ENCODE measurements around the gene POLR1E. TPM values are rescaled to one million over a fixed set of nuclear protein-coding genes. Genes with fewer than 3 reads are reported as not detected.

POLR1E gene
- total RNA-seq, 1 experiment from 2014 or later = 60.9 TPM

DNA sequence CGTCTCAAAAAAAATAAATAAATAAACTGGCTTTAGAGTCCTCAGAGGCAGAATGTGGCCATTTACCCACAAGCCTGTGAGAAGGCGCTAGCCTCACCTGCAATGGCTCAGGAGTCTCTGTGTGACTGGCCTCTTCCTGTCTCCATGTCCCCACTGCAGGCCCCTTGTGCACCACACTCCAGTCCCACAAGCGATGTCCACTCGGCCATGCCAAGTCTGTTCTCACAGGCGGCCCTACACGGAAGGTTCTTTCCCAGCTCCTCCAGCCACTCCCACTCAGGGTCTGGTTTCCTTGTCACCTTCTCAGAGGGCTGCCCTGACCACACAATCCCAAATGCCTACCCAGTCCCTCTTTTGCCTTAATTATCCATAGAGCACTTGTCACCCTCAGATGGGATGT lies 38.2 kb downstream of the POLR1E start:
- Histone ChIP-seq H2AFZ (ENCODE audit: low read depth, low read length, poor library complexity, severe bottlenecking) (no peak overlapping the region), H3K27me3 (ENCODE audit: insufficient read depth, low read length) (no peaks in the 10 kb centered on the region), H4K20me1 (ENCODE audit: insufficient read depth) (no peaks in the 10 kb centered on the region), H3K36me3 (ENCODE audit: control insufficient read depth in 1 of 2, insufficient read depth in 2 of 2, low read length in 2 of 2) (peaks cover 0 to 9% of the 10 kb centered on the region in 2 experiments; a peak in 1 of 4 replicates), H3K27ac (ENCODE audit: low read depth, low read length) (no peak overlapping the region), H3K9me2 (ENCODE audit: insufficient read depth) (no peaks in the 10 kb centered on the region), H3K79me2 (ENCODE audit: insufficient read depth, low read length) (no peaks in the 10 kb centered on the region), H3K4me2 (ENCODE audit: low read length) (no peak overlapping the region), H3K4me1 (ENCODE audit: control insufficient read depth in 1 of 2, insufficient read depth in 2 of 2, low read length in 2 of 2) (no peaks in the 10 kb centered on the region), H3K9me3 (ENCODE audit: control insufficient read depth in 1 of 2, insufficient read depth in 1 of 2, low read depth in 1 of 2, low read length in 2 of 2) (no peaks in the 10 kb centered on the region), H3K4me3 (replicated peaks in 1 of 2; ENCODE audit: low read depth in 1 of 2, low read length in 2 of 2) (no peak overlapping the region), H3K9ac (ENCODE audit: low read length) (no peak overlapping the region)
- no peak for TF ChIP-seq CEBPB (IDR thresholded peaks at IDR 0.05; ENCODE audit: low read depth)
- TF ChIP-seq EZH2 (IDR thresholded peaks at IDR 0.05) = no peak
- no peak for TF ChIP-seq EGR1 (IDR thresholded peaks at IDR 0.05; ENCODE audit: low read depth)
- no peak for TF ChIP-seq ZNF274 (IDR thresholded peaks at IDR 0.05; ENCODE audit: low read depth, low read length)
- TF ChIP-seq SIN3A (IDR thresholded peaks at IDR 0.05; ENCODE audit: low read depth) = no peak
- no peak for TF ChIP-seq POLR2A (IDR thresholded peaks at IDR 0.05; ENCODE audit: borderline replicate concordance, extremely low read depth, insufficient read depth, insufficient read length)
- no peak for TF ChIP-seq ELF1 (IDR thresholded peaks at IDR 0.05; ENCODE audit: borderline replicate concordance, low read depth)
- no peak for TF ChIP-seq ZFX (IDR thresholded peaks at IDR 0.05)
- no peak for TF ChIP-seq SRF (IDR thresholded peaks at IDR 0.05; ENCODE audit: low read depth)
- TF ChIP-seq FOSL1 (IDR thresholded peaks at IDR 0.05; ENCODE audit: low read depth) = no peak
- TF ChIP-seq CTCF (IDR thresholded peaks at IDR 0.05 in 2 of 3, conservative IDR thresholded peaks at IDR 0.05 in 1 of 3; ENCODE audit: borderline replicate concordance in 1 of 3, insufficient read depth in 1 of 3, low read depth in 2 of 3, low read length in 2 of 3) = no peak
- no peak for TF ChIP-seq MAX (IDR thresholded peaks at IDR 0.05)
- TF ChIP-seq POLR2AphosphoS5 (IDR thresholded peaks at IDR 0.05; ENCODE audit: low read depth, low read length) = no peak
- TF ChIP-seq TCF7L2 (IDR thresholded peaks at IDR 0.05; ENCODE audit: borderline replicate concordance, extremely low read depth, insufficient read depth, insufficient read length) = no peak
- no peak for TF ChIP-seq YY1 (IDR thresholded peaks at IDR 0.05; ENCODE audit: extremely low read depth, insufficient replicate concordance, low read depth, low read length)
- TF ChIP-seq CBX3 (IDR thresholded peaks at IDR 0.05; ENCODE audit: low read depth) = no peak
- TF ChIP-seq REST (IDR thresholded peaks at IDR 0.05; ENCODE audit: low read depth) = no peak
- no peak for TF ChIP-seq EZH2phosphoT487 (IDR thresholded peaks at IDR 0.05; ENCODE audit: borderline replicate concordance)
- no peak for TF ChIP-seq RAD21 (IDR thresholded peaks at IDR 0.05; ENCODE audit: low read depth)
- ChIA-PET POLR2A (no interaction called here), CTCF (no interaction called here), RAD21 (ENCODE audit: low non-redundant PET in 1 of 2, low total read pairs in 2 of 2, uncharacterized antibody in 2 of 2, unreplicated experiment in 2 of 2) (no interaction called here)
- DNase-seq (ENCODE audit: low read depth, low spot score) (no peak), ATAC-seq (no peak)
- intact Hi-C loops (cut with micrococcal nuclease) = no loop called here
- no TSS peak for BruUV-seq (replicated peaks)
